GM18951 (cell line): Measurements from ENCODE around the gene PLA2G1B.
A peak's percentile ranks its signal among the peaks of the same experiment; 100 is the strongest.

Source experiments
- POLR2A ChIP-seq: IDR thresholded peaks from 4 replicates; pipeline ENCODE4 v1.6.1; 2011; ENCODE audit warnings: mild to moderate bottlenecking; ENCODE audit not compliant: insufficient read length, insufficient read depth; ENCODE audit errors: extremely low read depth
- in situ Hi-C: fragments of 300-500 bp; cut with MboI; formaldehyde crosslinking; loops from one replicate; pipeline ENCODE4 v1.12.0; 2022; ENCODE audit warnings: low sequenced_read_pairs, mixed read lengths, inconsistent platforms; ENCODE audit not compliant: unreplicated experiment

PLA2G1B gene

DNA sequence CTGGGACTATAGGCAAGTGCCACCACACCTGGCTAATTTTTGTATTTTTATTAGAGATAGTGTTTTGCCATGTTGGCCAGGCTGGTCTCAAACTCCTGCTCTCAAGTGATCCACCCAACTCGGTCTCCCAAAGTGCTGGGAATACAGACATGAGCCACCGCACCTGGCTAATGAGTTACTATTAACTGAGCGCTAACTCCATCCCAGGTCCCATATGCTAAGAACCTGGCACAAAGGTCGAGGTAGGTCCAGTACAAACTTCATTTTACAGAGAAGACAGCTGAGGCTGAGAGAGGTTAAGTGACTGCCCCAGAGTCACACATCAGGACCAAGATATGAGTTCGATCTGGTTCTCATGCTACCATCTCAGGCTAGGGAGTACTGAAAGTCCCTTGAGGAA is 4.5 kb upstream of the PLA2G1B start:
- TF ChIP-seq POLR2A = no peak
- in situ Hi-C loops = loop anchor here (10.0 kb wide), 1 partner anchor 93 kb away; no protein-coding TSS in a partner anchor

DNA sequence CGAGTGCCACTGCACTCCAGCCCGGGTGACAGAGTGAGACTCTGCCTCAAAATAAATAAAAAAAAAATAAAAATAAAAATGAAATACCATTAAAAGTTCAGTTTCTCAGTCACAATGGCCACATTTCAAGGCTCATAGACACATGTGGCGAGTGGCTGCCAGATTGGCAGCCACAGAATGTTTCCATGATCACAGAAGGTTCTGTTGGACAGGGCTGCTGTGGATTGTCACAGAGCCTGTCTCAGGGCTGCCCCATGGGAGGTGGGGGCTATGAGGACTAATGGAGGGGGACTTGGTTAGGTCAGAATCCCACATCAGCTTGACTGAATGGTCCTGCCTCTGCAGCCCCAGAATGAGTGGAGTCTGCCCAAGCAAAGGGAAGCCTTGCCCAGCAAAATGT is 3.8 kb upstream of the PLA2G1B start:
- in situ Hi-C loops = loop anchor here (10.0 kb wide), 1 partner anchor 93 kb away; no protein-coding TSS in a partner anchor

DNA sequence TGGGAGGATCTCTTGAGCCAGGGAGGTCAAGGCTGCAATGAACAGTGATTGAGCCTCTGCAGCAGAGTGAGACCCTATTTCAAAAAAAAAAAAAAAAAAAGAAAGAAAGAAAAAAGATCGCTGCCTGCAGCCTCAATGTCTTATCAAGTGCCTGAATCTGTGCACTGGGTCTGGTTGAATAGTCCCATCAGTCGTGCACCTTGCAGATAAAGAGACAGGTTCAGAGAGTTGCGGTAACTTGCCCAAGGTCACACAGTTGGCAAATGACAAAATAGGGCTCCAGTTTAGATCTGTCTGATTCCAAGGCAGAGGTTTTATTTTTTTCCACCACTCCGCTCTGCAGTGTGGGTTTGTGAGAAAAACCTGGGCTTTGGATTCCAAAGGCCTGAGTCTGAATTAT is 649 bp upstream of the PLA2G1B start:
- TF ChIP-seq POLR2A = no peak
- in situ Hi-C loops = no loop called here

More for the DNA sequence above, 3.8 kb upstream of the PLA2G1B start:
- TF ChIP-seq POLR2A = no peak

DNA sequence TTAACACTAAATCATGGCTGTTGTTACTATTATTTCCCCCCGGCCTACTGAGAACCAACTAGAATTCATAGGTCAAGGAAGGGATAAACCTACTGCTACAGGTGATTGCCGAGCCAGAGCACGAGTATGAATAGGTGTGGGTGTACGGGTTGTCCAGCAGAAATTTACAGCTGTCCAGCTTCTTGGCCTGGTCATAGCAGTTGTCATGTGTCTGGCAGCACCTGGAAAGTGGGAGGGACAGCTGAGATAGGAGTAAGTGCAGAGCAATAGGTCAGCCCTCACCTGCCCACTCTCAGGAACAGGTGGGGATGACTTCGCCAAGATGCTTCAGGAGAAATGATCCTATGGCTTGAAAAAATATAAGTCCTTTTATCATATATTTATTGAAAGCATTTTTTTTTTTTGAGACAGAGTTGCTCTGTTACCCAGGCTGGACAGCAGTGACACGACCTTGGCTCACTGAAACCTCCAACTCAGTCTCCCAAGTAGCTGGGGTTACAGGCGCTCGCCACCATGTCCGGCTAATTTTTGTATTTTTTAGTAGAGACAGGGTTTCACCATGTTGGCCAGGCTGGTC is 2.6 kb downstream of the PLA2G1B start:
- TF ChIP-seq POLR2A = no peak

DNA sequence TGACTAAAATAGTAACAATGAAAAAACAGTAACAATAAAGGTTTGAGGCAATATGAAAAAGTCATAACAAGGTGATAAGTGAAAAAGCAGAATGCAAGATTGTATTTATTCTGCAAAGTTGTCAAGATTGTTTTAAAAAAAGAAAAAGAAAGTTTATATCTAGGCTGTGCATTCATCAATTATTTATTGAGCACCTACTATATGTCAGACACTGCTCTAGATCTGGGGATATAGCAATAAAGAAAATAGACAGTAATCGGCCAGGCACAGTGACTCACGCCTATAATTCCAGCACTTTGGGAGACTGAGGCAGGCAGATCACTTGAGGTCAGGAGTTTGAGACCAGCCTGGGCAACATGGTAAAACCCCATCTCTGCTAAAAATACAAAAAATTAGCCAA is 3.8 kb downstream of the PLA2G1B start:
- no peak for TF ChIP-seq POLR2A
- in situ Hi-C loops = no loop called here

More for the DNA sequence above, 2.6 kb downstream of the PLA2G1B start:
- in situ Hi-C loops = no loop called here

DNA sequence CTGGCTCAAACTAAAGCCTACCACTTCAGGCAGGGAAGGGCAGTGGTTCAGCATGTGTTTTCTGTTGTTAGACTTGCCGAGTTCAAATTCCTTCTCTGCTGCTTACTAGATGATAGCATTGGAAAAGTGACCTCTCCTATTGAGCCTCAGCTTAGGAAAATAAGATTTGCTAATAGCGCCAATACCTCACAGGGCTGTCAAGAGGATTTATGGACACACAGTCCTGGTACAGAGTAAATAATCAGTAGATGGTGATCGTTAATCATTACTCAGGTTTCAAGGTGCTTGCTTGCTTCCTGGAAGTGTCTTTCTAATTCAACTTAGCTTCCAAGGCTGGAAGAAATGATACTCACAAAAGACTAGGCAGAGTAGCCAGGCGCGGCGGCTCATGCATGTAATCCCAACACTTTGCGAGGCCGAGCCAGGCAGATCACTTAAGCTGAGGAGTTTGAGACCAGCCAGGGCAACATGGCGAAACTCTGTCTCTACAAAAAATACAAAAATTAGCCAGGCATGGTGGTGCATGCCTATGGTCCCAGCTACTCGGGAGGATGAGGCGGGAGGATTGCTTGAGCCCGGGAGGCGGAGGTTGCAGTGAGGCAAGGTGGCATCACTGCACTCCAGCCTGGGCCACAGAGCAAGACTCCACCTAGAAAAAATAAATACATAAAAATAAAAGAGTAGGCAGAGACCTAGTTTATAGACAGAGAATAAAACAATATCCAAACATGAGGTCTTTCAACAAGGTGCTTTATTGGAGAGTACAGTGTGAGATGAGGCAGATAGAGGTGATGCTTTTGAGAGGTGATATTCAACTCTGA is 6.0 kb downstream of the PLA2G1B start:
- no peak for TF ChIP-seq POLR2A
- in situ Hi-C loops = no loop called here

DNA sequence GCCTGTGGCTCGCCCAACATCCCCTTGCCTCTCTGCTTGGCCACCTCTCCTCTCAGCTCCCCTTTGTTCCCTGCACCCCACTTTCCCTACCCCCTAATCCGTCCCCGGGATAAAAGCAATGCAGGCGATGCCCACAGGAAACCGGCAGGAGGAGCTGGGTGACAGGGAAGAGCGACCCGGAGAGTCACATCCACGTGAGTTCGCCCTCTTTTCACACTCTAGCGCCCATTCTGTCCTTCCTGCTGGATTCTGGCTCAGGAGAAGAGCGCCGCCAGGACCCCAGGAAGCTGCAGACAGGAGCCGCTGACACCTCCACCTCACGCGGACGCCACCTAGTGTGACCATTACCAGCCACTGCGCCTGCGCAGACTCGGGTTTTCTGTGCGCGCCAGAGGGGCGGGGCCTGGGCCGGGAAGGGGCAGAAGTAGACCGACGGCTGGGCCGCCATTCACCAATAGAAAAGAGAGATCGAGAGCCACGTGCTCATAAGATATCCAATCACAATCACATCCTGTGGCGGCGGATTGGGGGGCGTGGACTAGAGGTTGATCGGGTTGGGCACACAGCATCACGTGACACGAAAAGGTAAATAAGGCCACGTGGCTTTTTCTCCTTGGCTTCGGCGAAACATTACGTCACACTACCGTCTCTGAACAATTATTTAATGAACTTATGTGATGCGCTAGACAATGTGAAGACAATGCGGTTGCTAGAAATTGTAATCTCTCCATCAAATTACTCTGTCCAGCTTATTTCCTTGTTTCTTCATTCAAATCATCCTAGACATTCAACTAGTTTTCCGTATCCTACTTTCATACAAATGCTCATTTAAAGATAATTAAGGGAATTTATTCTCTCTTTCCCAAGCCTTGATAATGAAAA is 10.1 kb downstream of the PLA2G1B start:
- TF ChIP-seq POLR2A = peak; percentile 79
- in situ Hi-C loops = no loop called here

DNA sequence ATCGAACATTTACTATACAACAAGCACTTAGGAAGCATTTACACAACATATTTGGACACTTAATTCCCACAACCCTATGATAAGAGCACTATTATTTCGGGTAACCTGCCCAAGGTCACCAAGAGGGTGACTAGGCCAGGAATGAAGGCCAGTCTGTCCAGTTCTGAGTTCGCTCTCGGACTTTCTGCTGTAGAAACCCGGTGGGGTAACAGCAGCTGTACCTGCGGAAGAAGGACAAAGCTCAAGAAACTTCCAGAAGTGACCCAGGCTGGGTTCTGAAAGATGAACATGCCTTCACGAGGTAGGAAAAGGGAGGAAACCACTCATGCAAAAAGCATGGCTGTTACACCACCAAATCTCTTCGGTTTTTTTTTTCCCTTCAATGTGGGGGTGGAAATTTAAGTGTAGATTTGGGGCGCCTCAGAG is 10.8 kb downstream of the PLA2G1B start:
- in situ Hi-C loops = no loop called here

DNA sequence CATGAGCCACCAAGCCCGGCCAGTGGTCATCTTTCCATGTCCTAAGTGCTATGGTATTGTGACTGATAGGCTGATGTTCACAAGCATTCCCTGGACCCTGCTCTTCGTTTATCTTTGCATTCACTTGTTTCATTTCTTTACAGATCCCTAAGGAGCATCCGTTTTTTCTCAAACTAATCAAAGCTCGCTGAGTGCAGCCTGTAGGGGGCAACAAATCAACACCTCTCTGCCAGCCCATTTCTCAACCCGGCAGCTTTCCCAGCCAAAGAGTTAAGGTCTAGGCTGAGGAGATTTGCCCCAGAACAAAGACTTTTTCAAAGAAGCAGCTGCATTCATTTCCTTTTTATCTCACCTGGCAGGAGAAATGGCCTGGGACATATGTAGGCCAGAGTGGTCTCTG is 13.4 kb downstream of the PLA2G1B start:
- no peak for TF ChIP-seq POLR2A
- in situ Hi-C loops = no loop called here

More for the DNA sequence above, 10.8 kb downstream of the PLA2G1B start:
- no peak for TF ChIP-seq POLR2A

DNA sequence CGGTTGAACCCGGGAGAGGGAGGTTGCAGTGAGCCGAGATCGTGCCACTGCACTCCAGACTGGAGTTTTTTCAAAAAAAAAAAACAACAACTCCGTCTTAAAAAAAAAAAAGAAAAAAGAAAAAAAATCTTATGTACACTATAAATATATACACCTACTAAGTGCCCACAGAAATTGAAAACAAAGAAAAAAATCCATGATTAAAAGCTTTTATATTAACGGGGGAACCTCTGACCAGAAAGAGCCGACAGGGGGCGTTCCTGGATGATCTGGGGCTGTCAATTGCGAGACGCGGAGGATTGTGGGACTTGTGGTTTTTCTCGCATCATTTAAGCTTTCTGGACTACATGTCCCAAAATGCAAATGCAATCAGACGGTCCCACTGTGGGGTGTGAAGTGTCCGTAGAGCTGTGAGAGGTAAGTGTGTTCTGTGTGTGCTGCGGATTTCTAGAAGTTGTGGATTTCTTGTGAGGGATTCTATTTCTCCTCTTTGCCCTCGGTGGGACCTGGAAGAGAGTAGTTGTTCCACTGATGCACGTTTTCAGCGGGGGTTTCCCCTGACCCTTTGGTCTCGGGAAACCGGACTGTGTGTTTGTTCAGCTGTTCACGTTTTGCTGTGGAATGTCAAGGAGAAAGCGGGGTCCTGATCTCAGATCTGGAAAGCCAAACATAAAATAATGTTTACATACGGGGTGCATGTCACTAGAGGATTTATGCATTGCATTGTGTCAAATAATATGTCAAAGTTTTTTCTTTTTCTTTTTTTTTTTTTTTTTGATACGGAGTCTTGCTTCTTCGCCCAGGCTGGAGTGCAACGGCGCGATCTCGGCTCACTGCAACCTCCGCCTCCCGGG is 25.4 kb downstream of the PLA2G1B start, which contains the start of gene SIRT4:
TSS of gene SIRT4 (plus strand) at position 360 of the 854 bp plus-strand sequence. CDS start 1,241 bp downstream, outside the sequence.
- in situ Hi-C loops = no loop called here
- peak; percentile 33 for TF ChIP-seq POLR2A

DNA sequence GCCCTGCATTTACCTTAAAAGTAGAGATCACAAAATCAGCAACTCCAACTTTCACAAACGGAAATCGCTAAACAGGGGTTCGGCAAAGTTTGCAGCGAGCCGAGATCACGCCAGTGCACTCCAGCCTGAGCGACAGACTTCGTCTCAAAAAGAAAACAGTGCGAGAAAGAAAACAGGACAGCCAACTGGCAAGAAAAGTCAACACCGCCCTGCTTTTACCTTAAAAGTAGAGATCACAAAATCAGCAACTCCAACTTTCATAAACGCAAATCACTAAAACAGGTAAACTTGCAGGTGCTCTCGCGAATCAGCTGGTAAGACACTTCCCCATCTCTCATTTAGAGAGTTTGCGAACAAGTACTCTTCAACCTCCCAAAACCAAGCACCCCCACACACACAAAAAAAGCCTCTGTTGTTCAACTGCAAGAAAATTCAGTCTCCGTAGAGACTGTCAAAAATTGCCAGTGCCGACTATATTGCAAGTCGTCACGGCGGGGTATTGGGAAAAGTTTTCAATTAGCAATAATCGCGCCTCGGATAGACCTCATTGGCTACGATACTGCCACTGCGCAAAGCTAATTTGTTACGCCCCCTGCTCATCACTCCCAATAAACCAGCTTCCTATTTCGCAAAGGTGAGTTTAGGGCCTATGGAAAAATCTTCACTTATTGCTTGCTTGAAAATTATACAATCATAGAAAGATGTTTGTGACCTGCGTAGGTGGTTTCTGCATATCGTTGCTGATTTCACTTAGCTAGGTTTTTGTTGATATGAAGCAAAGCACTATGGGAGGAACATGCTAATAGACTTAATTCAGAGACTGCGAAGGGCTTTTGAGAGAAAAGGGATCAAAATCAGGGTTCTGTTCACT is 34.7 kb downstream of the PLA2G1B start, which contains the start of gene RNU4-1:
TSS of gene RNU4-1 (minus strand) at position 577 of the 871 bp plus-strand sequence.
- TF ChIP-seq POLR2A = peak; percentile 100
- in situ Hi-C loops = no loop called here
